ENCODE measurements around the gene PVALEF. TPM values are rescaled to one million over a fixed set of nuclear protein-coding genes. Genes with fewer than 3 reads are reported as not detected.

The PVALEF gene
- 0.67 and 0.86 TPM in 2 replicates for total RNA-seq
- 0.37 and 0.44 TPM in 2 replicates for polyA plus RNA-seq

GRCh38 chr17:81165246-81166032 is at the start of gene PVALEF:
Gene PVALEF, plus strand, starts transcription at chr17:81165507. Its CDS starts 15,720 bp downstream, at chr17:81181227.
- peak within 1 kb of the TSS; percentile 63 for H3K27ac ChIP-seq
- TF ChIP-seq CTCF (IDR thresholded peaks at IDR 0.05; ENCODE audit: low read depth, low read length): no peak

GRCh38 chr17:81115749-81116464 is 49.4 kb upstream of the PVALEF start:
- Histone ChIP-seq H3K4me3 (no peak overlapping the region), H3K4me1 (ENCODE audit: low read depth) (peaks cover 11% of the 10 kb centered on the region), H3K9me3 (ENCODE audit: low read depth) (no peaks in the 10 kb centered on the region), H3K36me3 (no peaks in the 10 kb centered on the region), H3K27ac (no peak overlapping the region), H3K27me3 (no peaks in the 10 kb centered on the region)
- DNase-seq (ENCODE audit: low read depth in 1 of 2, low spot score in 1 of 2): no peak
- TF ChIP-seq CTCF (IDR thresholded peaks at IDR 0.05; ENCODE audit: low read depth, low read length): no peak

More at GRCh38 chr17:81165246-81166032, at the start of gene PVALEF:
- Histone ChIP-seq H3K27me3 (no peaks in the 10 kb centered on the region), H3K4me3 (peak within 1 kb of the TSS; percentile 32), H3K9me3 (ENCODE audit: low read depth) (no peaks in the 10 kb centered on the region), H3K4me1 (ENCODE audit: low read depth) (peaks cover 10% of the 10 kb centered on the region), H3K36me3 (no peaks in the 10 kb centered on the region)
- DNase-seq (ENCODE audit: low read depth in 1 of 2, low spot score in 1 of 2): peak in 1 of 2 donors; percentile 76

GRCh38 chr17:81116704-81117103 is 48.6 kb upstream of the PVALEF start:
- H3K4me1 ChIP-seq (ENCODE audit: low read depth): peaks cover 11% of the 10 kb centered on the region
- H3K27ac ChIP-seq: no peak overlapping the region
- H3K36me3 ChIP-seq: no peaks in the 10 kb centered on the region
- no peak for DNase-seq (ENCODE audit: low read depth in 1 of 2, low spot score in 1 of 2)
- TF ChIP-seq CTCF (IDR thresholded peaks at IDR 0.05; ENCODE audit: low read depth, low read length): no peak
- no peak overlapping the region for H3K4me3 ChIP-seq
- no peaks in the 10 kb centered on the region for H3K9me3 ChIP-seq (ENCODE audit: low read depth)
- H3K27me3 ChIP-seq: no peaks in the 10 kb centered on the region

GRCh38 chr17:81117672-81118198 is 47.6 kb upstream of the PVALEF start:
- no peak for TF ChIP-seq CTCF (IDR thresholded peaks at IDR 0.05; ENCODE audit: low read depth, low read length)

GRCh38 chr17:81118308-81119221 is 46.7 kb upstream of the PVALEF start:
- H3K36me3 ChIP-seq: no peaks in the 10 kb centered on the region
- H3K27ac ChIP-seq: no peak overlapping the region
- TF ChIP-seq CTCF (IDR thresholded peaks at IDR 0.05; ENCODE audit: low read depth, low read length): no peak
- no peaks in the 10 kb centered on the region for H3K27me3 ChIP-seq
- no peaks in the 10 kb centered on the region for H3K4me1 ChIP-seq (ENCODE audit: low read depth)
- no peaks in the 10 kb centered on the region for H3K9me3 ChIP-seq (ENCODE audit: low read depth)
- no peak for DNase-seq (ENCODE audit: low read depth in 1 of 2, low spot score in 1 of 2)
- no peak overlapping the region for H3K4me3 ChIP-seq

More at GRCh38 chr17:81117672-81118198, 47.6 kb upstream of the PVALEF start:
- no peak for DNase-seq (ENCODE audit: low read depth in 1 of 2, low spot score in 1 of 2)
- Histone ChIP-seq H3K9me3 (ENCODE audit: low read depth) (no peaks in the 10 kb centered on the region), H3K36me3 (no peaks in the 10 kb centered on the region), H3K27ac (no peak overlapping the region), H3K4me1 (ENCODE audit: low read depth) (peaks cover 8% of the 10 kb centered on the region), H3K27me3 (no peaks in the 10 kb centered on the region), H3K4me3 (no peak overlapping the region)
